Smooth muscle cell of the brain vasculature (primary cell): ENCODE data around the gene SLC27A6.
"Not testable (repeated sequence)": the region's sequence is repeated elsewhere in the genome, so short reads cannot be mapped to it uniquely, and the experiment has no call there.

Experiments
- DNase-seq: peaks from one replicate; pipeline ENCODE4 v3.0.0-alpha.2; 2012; ENCODE audit warnings: low read depth, low spot score

Gene SLC27A6

DNA sequence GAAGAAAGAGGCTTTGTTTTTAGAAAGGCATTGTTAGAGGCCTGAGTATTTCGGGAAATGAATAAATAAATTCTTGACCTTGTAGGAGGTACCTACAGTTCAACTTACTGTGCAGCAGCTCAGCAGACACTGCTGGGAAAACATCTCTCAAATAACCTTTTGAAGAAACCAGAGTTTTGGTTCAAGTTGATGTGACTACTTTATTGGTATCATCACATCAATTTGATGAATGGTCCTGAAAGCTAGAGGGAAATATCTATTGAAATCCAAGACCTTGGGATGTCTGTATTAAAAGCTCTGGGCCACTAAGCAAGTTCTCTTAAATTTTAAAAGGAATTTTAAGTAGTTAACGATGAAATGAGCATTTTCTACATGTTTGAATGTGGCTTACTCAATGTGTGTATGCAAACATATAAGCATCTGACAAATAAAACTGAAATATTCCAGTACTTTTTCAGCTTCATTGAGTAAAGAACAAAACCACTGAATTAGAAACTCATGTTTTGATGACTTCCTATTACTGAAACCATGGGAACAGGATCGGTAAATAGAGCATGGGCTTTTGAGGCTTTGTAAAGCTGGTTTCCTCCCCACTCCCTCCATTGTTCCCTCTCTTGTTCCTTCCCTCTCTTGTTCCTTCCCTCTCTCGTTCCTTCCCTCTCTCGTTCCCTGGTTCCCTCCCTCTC is 36.7 kb downstream of the SLC27A6 start:
- DNase-seq: no peak

DNA sequence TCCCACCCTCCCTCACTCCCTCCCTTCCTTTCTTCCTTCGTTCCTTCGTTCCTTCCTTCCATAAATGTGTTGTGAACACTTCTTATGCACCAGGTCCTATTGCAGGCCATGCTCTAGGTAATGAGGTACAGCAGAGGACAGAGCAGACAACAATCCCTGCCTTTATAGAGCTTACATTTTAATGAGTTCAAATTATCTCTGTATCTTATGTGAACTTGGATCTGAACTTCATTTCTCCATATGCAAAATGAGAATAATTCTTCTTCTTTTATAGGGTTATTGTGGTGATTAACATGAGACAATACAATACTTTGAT is 37.2 kb downstream of the SLC27A6 start:
- DNase-seq: no peak

DNA sequence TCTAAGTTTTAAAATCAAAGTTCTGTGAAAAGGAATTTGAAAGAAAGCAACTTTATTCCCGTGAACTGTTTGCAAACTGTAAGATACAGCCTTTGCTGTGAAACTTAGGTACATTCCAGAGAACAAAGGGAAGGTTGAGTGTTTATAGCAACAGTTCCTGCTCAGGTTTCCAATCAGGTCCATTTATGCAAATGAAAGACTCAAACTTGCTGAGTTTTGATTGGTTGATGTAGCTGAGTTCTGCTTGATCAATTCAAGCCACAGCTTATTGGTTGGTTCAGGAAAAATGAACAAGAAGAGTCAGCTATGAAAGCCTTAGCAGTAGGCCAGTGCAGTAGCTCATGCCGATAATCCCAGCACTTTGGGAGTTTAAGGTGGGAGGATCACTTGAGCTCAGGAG is 37.9 kb downstream of the SLC27A6 start:
- DNase-seq: no peak

DNA sequence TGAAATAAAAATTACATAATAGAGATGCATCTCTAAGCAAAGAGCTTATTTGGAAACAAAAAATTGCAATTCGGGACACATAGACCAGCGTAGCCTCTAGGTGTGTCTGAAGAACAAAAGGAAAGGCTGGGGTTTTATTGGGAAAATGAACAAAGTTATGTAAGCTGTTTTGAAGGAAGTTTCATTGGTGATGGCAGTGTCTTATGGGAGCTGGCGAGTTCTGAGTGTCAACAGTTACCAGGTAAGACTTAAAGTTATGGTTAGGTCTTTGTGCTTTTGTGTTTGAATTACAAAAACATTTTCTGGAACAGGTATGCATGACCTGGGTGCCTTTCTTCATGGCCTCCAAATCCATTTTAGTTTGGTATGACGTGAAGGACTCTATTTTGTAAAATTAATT is 48.9 kb downstream of the SLC27A6 start:
- no peak for DNase-seq

DNA sequence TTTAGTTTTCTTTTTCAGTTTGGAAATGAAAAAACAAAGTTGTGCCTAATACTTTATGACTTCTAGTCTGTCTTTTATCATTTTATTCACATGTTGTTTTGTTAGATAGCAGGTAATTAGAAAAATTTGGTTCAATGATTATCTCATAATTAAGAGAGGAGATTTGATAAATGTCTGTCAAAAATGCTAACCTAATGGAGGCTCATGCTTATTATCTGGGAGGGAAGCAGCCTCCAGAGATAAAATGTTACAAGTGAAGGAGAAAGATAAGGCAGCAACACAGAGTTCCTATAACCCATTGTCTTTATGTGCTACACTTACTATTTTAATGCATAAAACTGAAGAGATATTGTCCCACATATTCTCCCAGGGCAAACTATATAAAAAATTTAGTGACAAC is 53.5 kb downstream of the SLC27A6 start:
- DNase-seq: no peak

DNA sequence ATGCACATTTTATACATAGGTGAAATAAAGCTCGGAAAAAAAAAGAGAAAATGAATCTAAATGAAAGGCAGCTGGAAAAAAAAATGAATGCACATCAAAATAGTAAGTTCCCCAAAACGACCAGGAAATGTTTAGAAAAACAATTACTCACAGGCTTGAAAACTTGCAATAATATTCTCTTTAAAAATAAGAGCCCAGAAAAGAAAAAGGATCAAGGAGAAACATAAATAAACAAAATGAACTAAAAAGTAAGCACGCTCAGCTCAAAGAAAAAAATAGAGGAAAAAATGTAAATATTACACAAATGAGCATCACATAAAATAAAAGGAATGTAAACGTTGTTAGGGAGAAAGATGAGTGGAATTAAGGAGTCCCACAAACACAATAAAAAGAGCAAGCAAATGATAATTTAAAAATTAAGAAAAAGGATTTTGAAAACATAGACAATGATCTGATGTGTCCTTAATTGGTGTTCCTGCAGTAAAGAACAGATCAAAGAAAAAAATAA is 54.2 kb downstream of the SLC27A6 start:
- peak; percentile 3 for DNase-seq

DNA sequence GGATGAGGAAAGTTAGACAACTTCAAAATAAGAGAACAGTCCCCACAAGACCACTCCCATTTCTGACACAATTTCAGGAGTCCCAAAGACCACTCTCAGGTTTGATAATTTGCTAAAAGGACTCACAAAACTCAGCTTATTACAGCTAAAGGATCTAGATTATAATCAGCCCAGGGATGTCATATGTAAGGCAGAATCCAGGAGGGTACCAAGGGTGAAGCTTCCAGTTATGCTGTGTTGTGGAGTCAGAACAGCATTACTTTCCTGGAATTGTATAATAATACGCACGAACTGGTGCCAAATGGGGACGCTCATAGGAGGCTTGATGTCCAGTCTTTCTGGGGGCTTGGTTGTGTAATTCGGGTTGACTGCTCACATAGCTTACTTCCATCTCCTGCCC is 55.4 kb downstream of the SLC27A6 start:
- no peak for DNase-seq

DNA sequence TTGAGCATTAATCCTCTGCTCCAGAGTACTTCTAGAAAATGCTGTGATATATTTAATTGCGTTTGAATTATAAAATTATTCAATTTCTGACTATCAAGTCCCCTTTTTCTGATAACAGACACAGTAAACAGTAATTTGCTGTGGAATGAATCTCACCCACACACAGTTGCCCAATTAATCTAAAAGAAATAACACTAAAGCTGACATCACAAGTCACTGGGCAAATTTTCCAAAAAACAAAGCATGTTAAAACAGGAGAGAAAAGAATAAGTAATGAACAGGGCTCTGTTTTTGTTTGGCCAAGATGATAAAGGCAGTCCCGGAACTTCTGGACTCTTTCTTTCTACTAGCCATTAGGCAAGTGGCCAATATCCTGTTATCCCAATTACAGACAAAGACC is 56.5 kb downstream of the SLC27A6 start:
- DNase-seq: no peak

DNA sequence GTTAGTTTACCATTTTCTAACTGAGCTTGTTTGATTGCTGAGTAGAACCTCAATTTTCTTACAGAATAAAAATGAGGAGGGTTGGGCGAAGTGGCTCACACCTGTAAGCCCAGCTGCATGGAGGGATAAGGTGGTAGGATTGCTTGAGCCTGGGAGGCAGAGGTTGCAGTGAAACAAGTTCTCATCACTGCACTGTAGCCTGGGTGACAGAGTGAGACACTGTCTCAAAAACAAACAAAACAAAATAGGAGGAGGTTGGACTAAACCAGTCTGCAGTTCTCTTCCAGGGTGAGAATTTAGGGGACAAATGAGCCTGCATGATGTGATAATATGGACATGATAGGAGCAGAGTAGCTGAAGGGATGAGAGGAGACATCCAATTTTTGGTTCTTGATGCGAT is 57.3 kb downstream of the SLC27A6 start:
- no peak for DNase-seq

DNA sequence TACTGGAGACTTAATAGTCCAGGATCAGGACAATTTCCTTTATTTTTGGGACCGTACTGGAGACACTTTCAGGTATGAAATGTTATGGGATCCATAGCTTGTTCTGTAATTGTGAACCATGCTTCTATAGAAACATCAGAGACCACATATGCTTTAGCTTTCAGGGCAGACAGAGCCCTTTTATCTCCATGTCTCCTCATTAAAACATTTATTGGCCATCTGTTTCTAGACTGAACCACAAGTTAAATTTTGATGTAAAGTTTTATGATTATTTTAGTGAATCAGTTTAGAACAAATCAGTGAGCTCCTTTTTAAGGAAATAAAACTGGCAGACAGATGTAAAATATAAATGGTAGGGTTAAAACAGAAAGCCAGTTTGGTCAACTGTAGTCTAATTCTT is 62.0 kb downstream of the SLC27A6 start:
- DNase-seq: no peak

DNA sequence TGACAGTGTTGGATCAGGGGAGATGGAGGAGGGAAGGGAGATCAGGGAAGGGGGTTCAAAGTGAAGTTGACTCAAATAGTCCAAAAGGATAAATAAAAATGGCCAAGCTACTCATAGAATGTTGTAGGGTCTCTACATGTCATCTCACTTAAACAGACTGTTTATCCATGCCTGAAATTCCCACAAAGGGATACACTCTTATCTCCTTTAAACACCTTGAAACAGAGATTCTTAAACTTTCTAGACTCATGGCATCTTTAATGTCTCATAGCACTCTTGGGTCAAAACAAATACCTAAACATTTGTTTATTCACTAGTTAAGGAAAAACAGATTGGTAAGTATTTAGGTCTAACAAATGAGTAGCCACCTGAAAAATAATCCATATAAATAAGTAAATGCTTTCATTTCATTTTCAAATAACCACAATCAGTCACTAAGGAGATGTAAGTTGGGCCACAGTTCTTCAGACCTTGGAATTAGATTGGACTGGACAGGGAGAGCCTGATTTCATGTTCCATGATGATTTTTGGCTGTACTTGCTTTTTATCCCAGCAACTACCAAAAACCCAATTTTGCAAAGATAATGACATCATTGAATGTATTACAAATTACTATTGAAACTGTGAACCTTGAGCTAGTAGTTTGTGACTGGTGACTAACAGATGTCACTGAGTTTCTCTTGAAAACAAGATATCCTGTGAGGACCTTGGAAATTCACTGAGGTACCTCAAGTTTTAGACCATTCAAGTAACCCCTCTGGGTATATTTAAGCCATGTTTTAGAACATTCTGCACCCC is 66.8 kb downstream of the SLC27A6 start:
- no peak for DNase-seq

DNA sequence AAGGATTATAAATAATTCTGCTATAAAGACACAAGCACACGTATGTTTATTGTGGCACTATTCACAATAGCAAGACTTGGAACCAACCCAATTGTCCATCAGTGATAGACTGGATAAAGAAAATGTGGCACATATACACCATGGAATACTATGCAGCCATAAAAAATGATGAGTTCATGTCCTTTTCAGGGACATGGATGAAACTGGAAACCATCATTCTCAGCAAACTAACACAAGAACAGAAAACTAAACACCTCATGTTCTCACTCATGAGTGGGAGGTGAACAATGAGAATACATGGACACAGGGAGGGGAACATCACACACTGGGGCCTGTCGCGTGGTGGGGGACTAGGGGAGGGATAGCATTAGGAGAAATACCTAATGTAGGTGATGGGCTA is 71.0 kb downstream of the SLC27A6 start:
- not testable (repeated sequence) for DNase-seq

DNA sequence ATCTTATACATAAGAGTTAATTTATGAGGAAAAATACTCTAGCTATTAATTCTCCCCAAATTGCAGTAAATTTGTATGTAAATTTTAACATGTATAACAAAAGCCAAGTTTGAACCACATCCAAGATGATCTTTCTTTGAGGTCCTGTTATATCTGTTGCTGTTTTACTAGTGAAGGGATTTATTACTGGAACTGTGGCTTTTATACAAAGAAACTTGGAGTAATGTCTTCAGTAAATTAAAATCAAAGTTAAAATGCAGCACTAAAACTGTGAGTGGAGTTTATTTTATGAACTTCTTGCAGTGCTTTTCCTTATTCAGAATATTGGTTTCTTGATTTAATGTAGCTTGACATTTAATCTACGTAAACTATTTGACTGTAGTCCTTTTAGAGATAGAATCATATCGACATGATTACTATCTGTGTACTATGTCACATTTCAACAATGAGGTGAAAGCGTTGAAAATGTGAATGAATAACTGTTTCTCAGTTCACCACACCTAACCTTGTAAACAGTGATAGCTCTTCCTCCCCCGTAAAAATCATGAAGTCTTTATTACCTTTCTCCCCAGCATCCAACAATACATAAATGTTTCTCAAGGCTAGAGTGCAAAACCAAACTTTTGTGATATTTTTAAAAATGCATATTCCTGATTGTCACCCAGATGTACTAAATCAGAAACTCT is 76.1 kb downstream of the SLC27A6 start:
- DNase-seq: no peak

DNA sequence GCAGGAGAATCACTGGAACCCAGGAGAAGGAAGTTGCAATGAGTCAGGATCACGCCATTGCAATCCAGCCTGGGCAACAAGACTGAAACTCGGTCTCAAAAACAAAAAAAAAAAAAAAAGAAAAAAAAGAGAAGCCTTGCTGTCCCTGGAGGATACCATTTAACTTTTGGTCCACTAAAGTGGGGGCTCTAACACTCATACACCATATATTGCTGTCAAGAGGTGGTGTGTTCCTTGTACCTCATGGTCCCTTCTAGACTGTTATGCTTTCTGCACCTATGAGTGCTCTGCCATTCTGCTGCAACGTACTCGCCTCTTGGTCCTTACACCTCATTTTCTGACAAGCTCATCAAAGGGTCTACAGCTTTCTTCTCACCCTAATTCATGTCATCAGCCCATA is 77.0 kb downstream of the SLC27A6 start:
- no peak for DNase-seq

DNA sequence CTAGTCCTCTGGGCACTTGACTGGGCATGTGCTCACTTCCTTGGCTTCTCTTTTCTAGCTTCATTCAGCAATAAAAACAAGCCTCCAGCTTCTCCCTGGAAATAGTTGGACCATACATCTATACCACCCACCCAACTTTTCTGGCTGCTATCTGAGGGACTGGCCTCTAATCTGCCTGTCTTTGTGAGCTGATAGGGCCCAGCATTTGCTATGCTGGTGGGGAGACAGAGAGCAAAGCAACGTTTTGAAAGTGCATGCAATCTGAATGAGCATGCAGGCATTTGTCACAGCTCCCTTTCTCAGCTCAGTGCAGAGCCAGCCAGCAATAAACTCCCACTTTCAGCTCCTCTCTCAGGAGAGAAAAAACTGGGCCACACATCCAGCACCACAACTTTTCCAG is 78.6 kb downstream of the SLC27A6 start:
- DNase-seq: no peak

DNA sequence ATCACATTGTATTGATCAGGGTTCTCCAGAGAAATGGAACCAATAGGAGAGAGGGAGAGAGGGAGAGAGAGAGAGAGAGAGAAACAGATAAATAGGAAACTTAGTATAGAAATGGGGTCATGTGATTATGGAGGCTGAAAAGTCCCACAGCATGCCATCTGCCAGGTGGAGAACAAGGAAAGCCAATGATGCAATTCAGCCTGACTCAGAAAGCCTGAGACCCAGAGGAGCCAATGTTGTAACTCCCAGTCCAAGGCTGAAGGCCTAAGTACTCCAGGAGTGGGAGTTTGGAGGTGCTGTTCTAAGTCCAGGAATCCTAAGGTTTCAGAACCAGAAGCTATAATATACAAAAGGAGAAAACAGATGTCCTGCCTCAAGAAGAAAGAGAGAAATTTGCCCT is 80.9 kb downstream of the SLC27A6 start:
- DNase-seq: no peak

DNA sequence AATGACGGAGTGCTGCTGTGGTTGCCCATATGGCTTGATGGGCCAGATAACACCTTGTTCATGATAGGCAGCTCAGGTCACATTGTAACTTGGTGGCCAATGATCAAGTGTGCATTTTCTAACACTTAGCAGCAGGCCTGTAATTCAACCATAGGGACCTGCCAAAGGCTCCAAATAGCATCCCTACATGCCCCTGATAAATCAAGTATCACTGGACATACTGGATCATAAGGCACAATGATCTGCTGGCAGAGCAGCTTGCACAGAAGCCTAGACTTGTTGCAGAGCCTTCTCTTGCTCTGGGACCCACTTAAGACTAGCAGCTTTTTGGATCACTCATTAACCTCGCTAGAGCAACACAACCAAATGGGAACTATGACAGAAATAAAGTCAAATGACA is 83.2 kb downstream of the SLC27A6 start:
- no peak for DNase-seq

DNA sequence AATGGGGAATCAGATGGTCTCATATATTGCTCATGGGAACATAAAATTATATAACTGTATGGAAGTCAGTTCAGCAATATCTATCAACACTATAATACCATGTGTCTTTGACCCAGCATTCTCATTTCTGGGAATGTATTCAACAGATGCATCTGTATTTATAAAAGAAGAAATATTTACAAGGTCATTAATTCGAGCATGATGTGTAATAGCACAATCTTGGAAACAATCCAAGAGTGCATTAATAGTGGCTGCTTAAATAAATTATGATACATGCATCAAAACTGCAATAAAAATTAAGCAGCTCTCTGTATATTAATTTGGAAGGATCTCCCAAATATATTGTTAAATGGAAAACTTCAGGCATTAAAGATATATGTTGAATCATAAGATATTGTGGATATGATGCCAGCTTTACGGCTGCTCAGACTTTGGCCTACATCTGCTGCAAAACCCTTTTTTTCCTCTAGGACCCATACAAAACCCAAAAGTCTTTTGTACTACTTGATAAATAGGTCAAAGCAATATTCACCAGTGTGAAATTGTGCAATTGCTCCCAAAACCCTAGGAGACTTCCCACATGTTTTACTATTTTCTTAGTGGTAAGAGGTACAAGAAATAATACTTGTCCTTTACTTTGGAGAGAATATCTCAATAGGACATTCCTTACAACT is 84.0 kb downstream of the SLC27A6 start:
- no peak for DNase-seq

DNA sequence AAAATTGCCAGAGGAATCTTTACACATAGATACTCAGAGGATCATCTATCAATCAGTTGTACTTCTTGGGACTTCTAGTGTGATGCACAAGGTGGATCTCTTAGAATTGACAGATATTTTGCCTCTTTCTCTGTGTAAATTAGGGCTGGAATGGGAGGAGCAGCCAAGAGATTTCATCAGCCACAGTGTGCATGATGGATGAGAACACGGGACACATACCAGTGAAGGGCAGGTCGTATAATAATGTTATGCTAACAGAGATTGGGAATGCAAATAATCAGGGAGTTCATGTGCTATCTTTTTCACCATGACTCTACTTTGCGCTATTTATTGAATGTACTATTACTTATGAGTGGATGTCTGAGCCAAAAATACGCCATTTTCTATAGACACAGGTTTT is 86.0 kb downstream of the SLC27A6 start:
- DNase-seq: no peak

DNA sequence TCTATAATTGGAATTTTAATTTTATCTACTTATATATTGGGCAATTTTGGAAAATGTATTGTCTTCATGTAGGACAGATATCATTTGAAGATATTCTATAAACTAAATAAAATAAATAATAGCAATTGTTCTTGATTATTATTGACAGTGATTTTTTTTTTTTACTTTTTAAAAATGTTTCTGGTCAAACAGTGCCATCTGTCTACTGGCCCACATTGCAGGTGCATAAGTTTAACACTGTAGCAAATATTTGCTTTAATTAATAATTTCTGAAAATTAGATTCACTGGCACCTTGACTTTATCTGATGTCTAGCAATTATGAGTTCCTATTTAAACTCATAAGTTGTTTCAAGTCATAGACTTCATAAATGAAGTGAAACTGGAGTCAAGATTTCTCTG is 88.2 kb downstream of the SLC27A6 start:
- no peak for DNase-seq

DNA sequence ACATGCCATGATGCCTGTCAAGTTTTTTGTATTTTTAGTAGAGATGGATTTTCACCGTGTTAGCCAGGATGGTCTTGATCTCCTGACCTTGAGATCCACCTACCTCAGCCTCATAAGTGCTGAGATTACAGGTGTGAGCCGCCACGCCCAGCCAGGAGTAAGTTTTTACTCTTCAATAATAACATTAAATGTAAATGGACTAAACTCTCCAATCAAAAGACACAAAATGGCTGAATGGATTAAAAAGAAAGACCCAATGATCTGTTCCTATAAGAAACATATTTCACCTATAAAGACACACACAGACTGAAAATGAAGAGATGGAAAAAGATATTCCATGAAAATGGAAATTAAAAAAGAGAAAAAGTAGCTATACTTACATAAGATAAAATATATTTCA is 92.0 kb downstream of the SLC27A6 start:
- DNase-seq: no peak

DNA sequence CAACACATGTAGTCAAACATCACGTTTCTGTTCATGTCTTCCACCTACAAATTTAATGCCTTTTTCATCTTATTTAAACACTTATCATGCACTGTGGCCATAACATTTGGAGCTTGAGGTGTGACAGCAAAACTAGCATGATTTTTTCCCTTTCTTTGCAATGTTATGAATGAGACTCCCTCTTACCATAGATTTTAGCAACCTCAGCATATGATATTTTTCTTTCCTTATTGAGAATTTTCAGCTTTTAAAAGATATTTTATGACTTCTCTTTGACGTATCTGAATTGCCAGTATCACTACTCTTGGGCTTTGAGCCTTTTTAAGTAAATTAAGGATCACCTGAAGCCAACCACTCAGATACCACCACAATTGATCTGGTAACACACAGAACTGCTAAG is 96.6 kb downstream of the SLC27A6 start:
- DNase-seq: no peak
